ENCODE measurements around the gene DHX35.

DHX35 gene

GRCh38 chr20:38935967-38936407 is 26.2 kb upstream of the DHX35 start:
- TF ChIP-seq, protein P1, sequence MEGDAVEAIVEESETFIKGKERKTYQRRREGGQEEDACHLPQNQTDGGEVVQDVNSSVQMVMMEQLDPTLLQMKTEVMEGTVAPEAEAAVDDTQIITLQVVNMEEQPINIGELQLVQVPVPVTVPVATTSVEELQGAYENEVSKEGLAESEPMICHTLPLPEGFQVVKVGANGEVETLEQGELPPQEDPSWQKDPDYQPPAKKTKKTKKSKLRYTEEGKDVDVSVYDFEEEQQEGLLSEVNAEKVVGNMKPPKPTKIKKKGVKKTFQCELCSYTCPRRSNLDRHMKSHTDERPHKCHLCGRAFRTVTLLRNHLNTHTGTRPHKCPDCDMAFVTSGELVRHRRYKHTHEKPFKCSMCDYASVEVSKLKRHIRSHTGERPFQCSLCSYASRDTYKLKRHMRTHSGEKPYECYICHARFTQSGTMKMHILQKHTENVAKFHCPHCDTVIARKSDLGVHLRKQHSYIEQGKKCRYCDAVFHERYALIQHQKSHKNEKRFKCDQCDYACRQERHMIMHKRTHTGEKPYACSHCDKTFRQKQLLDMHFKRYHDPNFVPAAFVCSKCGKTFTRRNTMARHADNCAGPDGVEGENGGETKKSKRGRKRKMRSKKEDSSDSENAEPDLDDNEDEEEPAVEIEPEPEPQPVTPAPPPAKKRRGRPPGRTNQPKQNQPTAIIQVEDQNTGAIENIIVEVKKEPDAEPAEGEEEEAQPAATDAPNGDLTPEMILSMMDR (IDR thresholded peaks at IDR 0.05; ENCODE audit: control extremely low read depth, extremely low read depth, low read depth, missing control alignments): no peak
- ChIA-PET CTCF (interaction anchor here (0.8 to 6.9 kb wide), 11 partner anchors 9 to 113 kb away, joined by 3 to 56 read pairs (median 3); partner anchors contain the start of genes DHX35 and FAM83D), POLR2A (interaction anchor here (0.8 kb wide), 1 partner anchor 10 kb away, joined by 3 read pairs; the partner anchor contains the start of gene FAM83D)
- DNase-seq (ENCODE audit: extremely low spot score): no peak

- ChIA-PET POLR2A (no interaction called here), CTCF (interaction anchor here (0.8 to 6.9 kb wide), 10 partner anchors 10 to 112 kb away, joined by 3 to 56 read pairs (median 3); partner anchors contain the start of genes DHX35 and FAM83D)
- DNase-seq (ENCODE audit: extremely low spot score): no peak
- TF ChIP-seq, protein P1 (IDR thresholded peaks at IDR 0.05; ENCODE audit: control extremely low read depth, extremely low read depth, low read depth, missing control alignments): no peak
Measured at GRCh38 chr20:38937000-38937399, 25.1 kb upstream of the DHX35 start.

DNA sequence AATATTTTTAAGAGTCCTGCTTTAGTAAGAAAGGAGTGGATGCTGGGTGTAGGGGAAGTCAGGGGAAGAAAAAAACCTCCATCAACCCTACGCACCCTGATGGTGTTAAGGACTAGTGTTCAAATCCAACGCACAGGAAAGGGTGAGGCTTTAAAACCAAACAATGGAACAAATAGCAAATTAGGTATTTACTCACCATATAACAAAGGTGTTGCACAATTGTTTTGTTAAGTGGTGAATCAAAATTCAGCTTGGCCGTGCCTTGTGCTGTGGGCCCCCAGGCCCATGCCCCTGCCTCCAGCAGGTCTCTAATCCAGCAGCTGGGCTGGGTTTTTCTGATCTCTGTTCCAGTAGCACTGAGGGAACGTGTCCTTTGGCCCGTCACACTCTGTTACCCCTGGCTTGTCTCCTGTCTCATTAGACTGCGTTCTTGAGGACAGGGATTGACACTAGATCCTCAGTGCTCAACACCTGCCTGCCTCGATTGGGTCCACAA is 24.1 kb upstream of the DHX35 start:
- POLR2A ChIA-PET: no interaction called here
- CTCF ChIA-PET: interaction anchor here (1.8 to 6.9 kb wide), 4 partner anchors 8 to 111 kb away, joined by 7 to 56 read pairs (median 12); partner anchors contain the start of genes DHX35 and FAM83D
- DNase-seq (ENCODE audit: extremely low spot score): no peak
- TF ChIP-seq, protein P1 (IDR thresholded peaks at IDR 0.05; ENCODE audit: control extremely low read depth, extremely low read depth, low read depth, missing control alignments): no peak

GRCh38 chr20:38939686-38940085 is 22.5 kb upstream of the DHX35 start:
- CTCF ChIA-PET: interaction anchor here (1.8 to 6.9 kb wide), 2 partner anchors 10 to 13 kb away, joined by 7 to 56 read pairs; partner anchors contain the start of gene FAM83D
- POLR2A ChIA-PET: no interaction called here
- no peak for DNase-seq (ENCODE audit: extremely low spot score)
- TF ChIP-seq, protein P1 (IDR thresholded peaks at IDR 0.05; ENCODE audit: control extremely low read depth, extremely low read depth, low read depth, missing control alignments): no peak

- ChIA-PET POLR2A (no interaction called here), CTCF (interaction anchor here (1.3 to 6.9 kb wide), 6 partner anchors 8 to 53 kb away, joined by 3 to 56 read pairs (median 6); partner anchors contain the start of gene FAM83D)
- DNase-seq (ENCODE audit: extremely low spot score): no peak
- TF ChIP-seq, protein P1 (IDR thresholded peaks at IDR 0.05; ENCODE audit: control extremely low read depth, extremely low read depth, low read depth, missing control alignments): no peak
Measured at GRCh38 chr20:38940644-38941043, 21.5 kb upstream of the DHX35 start.

DNA sequence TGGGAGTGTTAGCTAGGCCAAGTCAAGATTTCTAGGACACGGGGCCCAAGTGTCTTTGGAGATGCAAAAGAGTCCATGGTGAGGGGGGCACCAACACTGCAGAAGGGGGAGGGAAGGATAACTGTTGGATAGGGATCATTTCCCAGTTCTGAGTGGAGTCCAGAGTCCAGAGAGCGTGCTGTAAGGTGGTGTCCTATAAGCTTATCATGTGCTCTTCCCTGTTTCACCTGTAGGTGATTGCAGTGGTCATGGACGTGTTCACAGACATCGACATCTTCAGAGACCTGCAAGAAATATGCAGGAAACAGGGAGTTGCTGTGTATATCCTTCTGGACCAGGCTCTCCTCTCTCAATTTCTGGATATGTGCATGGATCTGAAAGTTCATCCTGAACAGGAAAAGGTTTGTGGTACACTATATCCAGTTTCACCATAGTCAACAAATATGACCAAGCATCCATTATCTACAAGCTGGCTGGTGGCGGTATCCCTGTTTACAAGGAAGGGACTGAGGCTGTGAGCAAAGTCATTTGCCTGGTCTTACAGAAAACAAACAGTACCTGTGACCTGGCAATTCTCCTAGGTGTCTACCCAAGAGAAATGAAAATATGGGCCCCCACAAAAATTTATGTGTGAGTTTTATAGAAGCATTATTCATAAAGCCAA is 20.3 kb upstream of the DHX35 start:
- POLR2A ChIA-PET: no interaction called here
- DNase-seq (ENCODE audit: extremely low spot score): no peak
- CTCF ChIA-PET: interaction anchor here (0.9 to 6.9 kb wide), 8 partner anchors 9 to 52 kb away, joined by 3 to 56 read pairs (median 4); partner anchors contain the start of genes DHX35 and FAM83D
- TF ChIP-seq, protein P1 (IDR thresholded peaks at IDR 0.05; ENCODE audit: control extremely low read depth, extremely low read depth, low read depth, missing control alignments): no peak
